GM12878 (cell line): ENCODE data around the gene GNLY.

ENCODE experiments used
- CTCF ChIP-seq, 3 experiments: IDR thresholded peaks in 2 of 3; conservative IDR thresholded peaks in 1 of 3; 2 replicates each; pipeline ENCODE4 v1.5.1; 2011; ENCODE audit warnings: low read depth in 3 of 3, low read length in 3 of 3, mild to moderate bottlenecking in 3 of 3, control low read depth in 2 of 3, moderate library complexity in 2 of 3, inconsistent platforms in 1 of 3, mixed read lengths in 1 of 3; ENCODE audit not compliant: control insufficient read depth in 2 of 3, insufficient read depth in 1 of 3; ENCODE audit errors: extremely low read depth in 1 of 3
- EED ChIP-seq: sonication (generic); IDR thresholded peaks from 2 replicates; pipeline ENCODE4 v1.6.1; 2016; ENCODE audit warnings: antibody characterized with exemption, low read depth
- HCFC1 ChIP-seq: fragments of 150-350 bp; IDR thresholded peaks from 2 replicates; pipeline ENCODE4 v1.6.1; 2014; ENCODE audit warnings: low read length
- SIN3A ChIP-seq: IDR thresholded peaks from 2 replicates; pipeline ENCODE4 v1.6.1; 2012; ENCODE audit warnings: low read depth, low read length, improper control_type of control experiment
- SMC3 ChIP-seq: IDR thresholded peaks from 2 replicates; pipeline ENCODE4 v1.6.1; 2011; ENCODE audit warnings: low read length, improper control_type of control experiment, borderline replicate concordance
- TCF12 ChIP-seq: IDR thresholded peaks from 2 replicates; pipeline ENCODE4 v1.6.1; 2011; ENCODE audit warnings: low read depth, mild to moderate bottlenecking, low read length
- TF ChIP-seq, protein P1 (sequence below): IDR thresholded peaks from 2 replicates; pipeline ENCODE4 v1.6.1; 2011; ENCODE audit warnings: borderline replicate concordance, low read depth, mild to moderate bottlenecking, moderate library complexity, low read length; ENCODE audit not compliant: insufficient read depth, poor library complexity, severe bottlenecking

DNA sequence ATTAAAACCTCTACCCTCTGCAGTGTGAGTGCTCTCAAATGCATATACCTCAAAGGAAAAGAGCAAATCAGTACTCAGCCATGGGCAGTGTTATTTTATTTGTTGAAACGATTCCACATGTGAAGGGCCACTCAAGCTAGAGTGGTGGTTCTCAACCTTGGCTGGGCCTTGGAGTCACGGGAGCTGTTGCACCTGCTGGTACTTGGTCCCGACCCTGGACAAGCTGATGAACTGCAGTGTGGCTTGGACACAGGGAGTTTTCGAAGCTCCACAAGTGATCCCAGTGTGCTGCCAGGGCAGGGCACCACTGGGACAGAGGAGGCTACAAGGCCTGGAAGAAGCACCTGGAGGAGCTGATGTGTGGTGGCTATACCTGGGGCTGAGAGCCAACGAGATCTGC, 19.7 kb downstream of the GNLY start:
- no peak for TF ChIP-seq SMC3
- no peak for TF ChIP-seq CTCF (IDR thresholded peaks at IDR 0.05 in 2 of 3, conservative IDR thresholded peaks at IDR 0.05 in 1 of 3; ENCODE audit: control insufficient read depth in 2 of 3, extremely low read depth in 1 of 3, insufficient read depth in 1 of 3, low read depth in 3 of 3, low read length in 3 of 3)
- no peak for TF ChIP-seq HCFC1
- TF ChIP-seq TCF12, result no peak
- TF ChIP-seq, protein P1, sequence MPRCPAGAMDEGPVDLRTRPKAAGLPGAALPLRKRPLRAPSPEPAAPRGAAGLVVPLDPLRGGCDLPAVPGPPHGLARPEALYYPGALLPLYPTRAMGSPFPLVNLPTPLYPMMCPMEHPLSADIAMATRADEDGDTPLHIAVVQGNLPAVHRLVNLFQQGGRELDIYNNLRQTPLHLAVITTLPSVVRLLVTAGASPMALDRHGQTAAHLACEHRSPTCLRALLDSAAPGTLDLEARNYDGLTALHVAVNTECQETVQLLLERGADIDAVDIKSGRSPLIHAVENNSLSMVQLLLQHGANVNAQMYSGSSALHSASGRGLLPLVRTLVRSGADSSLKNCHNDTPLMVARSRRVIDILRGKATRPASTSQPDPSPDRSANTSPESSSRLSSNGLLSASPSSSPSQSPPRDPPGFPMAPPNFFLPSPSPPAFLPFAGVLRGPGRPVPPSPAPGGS, result no peak
- no peak for TF ChIP-seq SIN3A
- no peak for TF ChIP-seq EED
